AG04450 (cell line): ENCODE results near the gene INPP5E. TPM values are rescaled to one million over a fixed set of nuclear protein-coding genes. Genes with fewer than 3 reads are reported as not detected.

Source experiments
- CTCF ChIA-PET: fragments of 300-600, 350-600 bp; formaldehyde crosslinking; extraction: SDS; loops from one replicate; lab custom pipeline; 2022; ENCODE audit warnings: antibody characterized with exemption, inconsistent platforms; lab: Charles Lee
- POLR2A ChIA-PET: fragments of 350-600 bp; formaldehyde crosslinking; extraction: SDS; loops from one replicate; lab custom pipeline; 2021; ENCODE audit warnings: antibody characterized with exemption, inconsistent platforms; lab: Yijun Ruan, JAX
- DNase-seq: peaks from one replicate; pipeline ENCODE4 v3.0.0-alpha.2; 2011; ENCODE audit warnings: low read depth, low spot score
- H3K27ac ChIP-seq: one replicate; pipeline ENCODE4 v1.5.1; 2012; ENCODE audit warnings: low read depth, low read length, control low read depth
- H3K27me3 ChIP-seq: one replicate; pipeline ENCODE4 v1.6.0; 2012; ENCODE audit warnings: low read length; ENCODE audit not compliant: control insufficient read depth, insufficient read depth
- H3K4me3 ChIP-seq: 2 replicates; pipeline ENCODE4 v1.5.1; 2011; ENCODE audit warnings: mild to moderate bottlenecking, low read depth, low read length, control low read depth
- H3K9me3 ChIP-seq: 2 replicates; pipeline ENCODE4 v1.5.1; 2012; ENCODE audit warnings: low read length; ENCODE audit not compliant: control insufficient read depth, insufficient read depth
- CTCF ChIP-seq: IDR thresholded peaks from 2 replicates; pipeline ENCODE4 v1.5.1; 2011; ENCODE audit warnings: low read depth, low read length, control low read depth, inconsistent platforms
- polyA plus RNA-seq: library from polyadenylated mRNA; depleted of rRNA; stranded (reverse); fragments of >200 nt; gene quantifications from 2 replicates; pipeline ENCODE4 v1.2.3, GENCODE V29; 2011

Gene INPP5E
- polyA plus RNA-seq, 1 experiment = 4.3 TPM

- Histone ChIP-seq H3K27me3 (no peaks in the 10 kb centered on the region), H3K27ac (no peak overlapping the region), H3K9me3 (no peaks in the 10 kb centered on the region; the same call in 1 of the 2 replicates), H3K4me3 (no peak overlapping the region)
- CTCF ChIA-PET = interaction anchor here (0.6 kb wide), 1 partner anchor 93 kb away, joined by 3 read pairs; no protein-coding TSS in a partner anchor
- TF ChIP-seq CTCF = no peak
- DNase-seq = no peak
- POLR2A ChIA-PET = no interaction called here
These were observed 34.2 kb downstream of the INPP5E start for GRCh38 chr9:136405481-136405880.

- H3K27me3 ChIP-seq = no peaks in the 10 kb centered on the region
- TF ChIP-seq CTCF = no peak
- POLR2A ChIA-PET = no interaction called here
- no peaks in the 10 kb centered on the region for H3K9me3 ChIP-seq
- DNase-seq = no peak
- CTCF ChIA-PET = no interaction called here
- H3K27ac ChIP-seq = no peak overlapping the region
- no peak overlapping the region for H3K4me3 ChIP-seq
These were observed 34.9 kb downstream of the INPP5E start for GRCh38 chr9:136404801-136405136.

GRCh38 chr9:136403915-136404800 is 35.5 kb downstream of the INPP5E start:
- ChIA-PET CTCF (interaction anchor here (1.3 kb wide), 1 partner anchor 92 kb away, joined by 4 read pairs; no protein-coding TSS in a partner anchor), POLR2A (no interaction called here)
- TF ChIP-seq CTCF = no peak
- Histone ChIP-seq H3K27me3 (no peaks in the 10 kb centered on the region), H3K27ac (no peak overlapping the region), H3K4me3 (no peak overlapping the region), H3K9me3 (no peaks in the 10 kb centered on the region; the same call in 1 of the 2 replicates)
- no peak for DNase-seq

- no peak for TF ChIP-seq CTCF
- ChIA-PET POLR2A (no interaction called here), CTCF (interaction anchor here (1.3 kb wide), 1 partner anchor 91 kb away, joined by 4 read pairs; no protein-coding TSS in a partner anchor)
- Histone ChIP-seq H3K27ac (no peak overlapping the region), H3K4me3 (no peak overlapping the region), H3K27me3 (no peaks in the 10 kb centered on the region), H3K9me3 (no peaks in the 10 kb centered on the region; the same call in 1 of the 2 replicates)
- DNase-seq = no peak
These were observed 36.1 kb downstream of the INPP5E start for GRCh38 chr9:136403538-136403914.

- no peaks in the 10 kb centered on the region for H3K27me3 ChIP-seq
- no peak for TF ChIP-seq CTCF
- no peak for DNase-seq
- ChIA-PET POLR2A (interaction anchor here (0.8 kb wide), 1 partner anchor 8 kb away, joined by 4 read pairs; no protein-coding TSS in a partner anchor), CTCF (interaction anchor here (1.6 to 3.0 kb wide), 2 partner anchors 8 to 90 kb away, joined by 6 to 36 read pairs; no protein-coding TSS in a partner anchor)
- no peak overlapping the region for H3K4me3 ChIP-seq
- no peaks in the 10 kb centered on the region; the same call in 1 of the 2 replicates for H3K9me3 ChIP-seq
- no peak overlapping the region for H3K27ac ChIP-seq
These were observed 37.6 kb downstream of the INPP5E start for GRCh38 chr9:136402067-136402466.
